KOPT-K1 (cell line): ENCODE data around the gene CNPY2.
"Not testable (repeated sequence)": the region's sequence is repeated elsewhere in the genome, so short reads cannot be mapped to it uniquely, and the experiment has no call there.

Experiments
- H3K27ac ChIP-seq: fragments of 200-600 bp; sonication (generic); 2 replicates; pipeline ENCODE4 v1.5.1; 2016; ENCODE audit warnings: antibody characterized with exemption, mild to moderate bottlenecking, low read depth, low read length; ENCODE audit not compliant: poor library complexity, severe bottlenecking
- H3K36me3 ChIP-seq: fragments of 200-600 bp; sonication (generic); 2 replicates; pipeline ENCODE4 v1.5.1; 2017; ENCODE audit warnings: antibody characterized with exemption, mild to moderate bottlenecking, low read length, moderate library complexity; ENCODE audit not compliant: insufficient read depth
- H3K9me3 ChIP-seq: fragments of 200-600 bp; sonication (generic); 2 replicates; pipeline ENCODE4 v1.5.1; 2017; ENCODE audit warnings: antibody characterized with exemption, low read length, mild to moderate bottlenecking; ENCODE audit not compliant: insufficient read depth, poor library complexity, severe bottlenecking

The CNPY2 gene

DNA sequence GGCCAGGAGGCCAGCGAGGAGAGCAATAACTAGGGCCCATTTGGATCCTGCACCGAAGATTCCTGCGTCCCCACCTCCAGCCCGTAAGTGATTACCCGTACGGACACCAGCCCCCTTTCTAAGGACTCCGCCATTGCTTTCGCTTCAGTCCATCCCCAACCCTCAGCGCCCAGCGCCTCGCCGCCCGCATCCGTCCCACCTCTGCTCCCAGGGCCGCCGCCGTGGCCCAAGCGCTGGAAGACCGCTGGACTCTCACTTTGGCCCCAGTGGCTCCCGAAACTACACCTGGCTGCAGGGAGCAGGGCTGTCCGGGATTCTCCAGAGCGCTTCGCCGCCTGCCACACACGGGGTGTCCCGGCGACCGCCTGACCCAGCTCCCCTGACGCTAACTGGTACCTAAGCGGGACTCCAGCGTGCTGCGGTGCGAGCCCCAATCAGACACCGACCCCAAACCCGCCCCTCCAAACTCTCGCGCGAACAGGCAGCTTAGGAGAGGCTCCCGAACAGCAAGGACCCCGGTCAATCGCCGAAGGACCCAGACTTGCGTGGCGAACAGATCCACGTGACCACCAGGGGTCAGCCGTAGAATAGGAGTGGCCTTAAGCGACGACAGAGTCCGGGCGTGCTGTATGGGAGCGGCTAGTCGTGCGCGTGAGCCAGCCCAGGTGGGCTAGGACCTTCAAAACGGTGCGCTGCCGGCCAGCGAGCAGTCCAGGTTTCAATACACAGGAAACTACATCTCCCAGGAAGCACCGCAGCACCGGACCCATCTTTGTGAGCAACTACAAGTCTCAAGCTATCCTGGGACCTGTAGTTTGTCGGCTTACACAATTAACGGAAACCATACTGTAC is at the start of gene CNPY2:
Gene CNPY2, minus strand, starts transcription at position 367 of the 852 bp plus-strand sequence. CDS start 771 bp downstream, outside the sequence.
- Histone ChIP-seq H3K36me3 (peaks cover 58% of the 10 kb centered on the region), H3K27ac (peak within 1 kb of the TSS; percentile 85), H3K9me3 (no peaks in the 10 kb centered on the region)

DNA sequence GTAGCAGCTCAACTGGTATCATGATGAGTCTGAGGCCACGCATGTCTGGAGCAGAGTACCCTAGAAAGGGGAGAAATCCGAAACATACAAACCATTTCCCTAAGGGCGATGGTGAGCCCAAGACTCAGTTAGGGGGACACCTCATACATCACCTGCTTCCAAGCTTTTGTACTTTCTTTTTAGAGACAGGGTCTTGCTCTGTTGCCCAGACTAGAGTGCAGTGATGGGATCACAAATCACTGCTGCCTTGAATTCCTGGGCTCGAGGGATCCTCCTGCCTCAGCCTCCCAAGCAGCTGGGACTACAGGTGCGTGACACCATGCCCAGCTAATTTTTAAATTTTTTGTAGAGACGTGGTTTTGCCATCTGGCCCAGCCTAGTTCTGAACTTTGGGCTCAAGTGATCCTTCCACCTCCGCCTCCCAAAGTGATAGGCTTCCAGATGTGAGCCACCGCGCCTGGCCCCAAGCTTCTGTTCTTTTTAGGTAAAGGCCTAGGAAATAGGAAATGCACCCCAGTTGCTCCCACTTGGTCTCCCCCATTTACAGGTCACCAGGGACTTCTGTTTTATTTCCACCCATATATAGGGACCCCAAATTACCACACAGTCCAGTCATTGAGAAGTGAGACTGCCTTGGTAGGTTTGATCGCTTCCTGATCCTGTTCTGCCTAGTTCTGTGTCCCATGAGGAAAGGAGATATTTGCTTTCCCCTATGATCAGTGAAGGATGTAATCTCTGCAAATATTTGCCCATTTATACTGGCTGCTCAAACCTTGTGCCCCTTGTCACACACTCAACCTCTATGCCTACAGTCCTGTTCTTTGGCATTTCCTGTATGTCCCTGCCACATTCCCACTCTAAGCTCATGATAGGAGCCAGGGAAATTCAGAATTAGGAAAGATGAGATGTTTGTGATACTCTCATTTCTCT is 46.6 kb upstream of the CNPY2 start, which contains the start of gene APOF:
Gene APOF, minus strand, starts transcription at position 728 of the 930 bp plus-strand sequence. Its CDS starts 112 bp downstream, at position 616.
- no peaks in the 10 kb centered on the region for H3K36me3 ChIP-seq
- no peak within 1 kb of the TSS for H3K27ac ChIP-seq
- no peaks in the 10 kb centered on the region for H3K9me3 ChIP-seq

GRCh38 chr12:56361487-56362129 is 45.8 kb upstream of the CNPY2 start:
- Histone ChIP-seq H3K27ac (no peak overlapping the region), H3K9me3 (no peaks in the 10 kb centered on the region), H3K36me3 (no peaks in the 10 kb centered on the region)

DNA sequence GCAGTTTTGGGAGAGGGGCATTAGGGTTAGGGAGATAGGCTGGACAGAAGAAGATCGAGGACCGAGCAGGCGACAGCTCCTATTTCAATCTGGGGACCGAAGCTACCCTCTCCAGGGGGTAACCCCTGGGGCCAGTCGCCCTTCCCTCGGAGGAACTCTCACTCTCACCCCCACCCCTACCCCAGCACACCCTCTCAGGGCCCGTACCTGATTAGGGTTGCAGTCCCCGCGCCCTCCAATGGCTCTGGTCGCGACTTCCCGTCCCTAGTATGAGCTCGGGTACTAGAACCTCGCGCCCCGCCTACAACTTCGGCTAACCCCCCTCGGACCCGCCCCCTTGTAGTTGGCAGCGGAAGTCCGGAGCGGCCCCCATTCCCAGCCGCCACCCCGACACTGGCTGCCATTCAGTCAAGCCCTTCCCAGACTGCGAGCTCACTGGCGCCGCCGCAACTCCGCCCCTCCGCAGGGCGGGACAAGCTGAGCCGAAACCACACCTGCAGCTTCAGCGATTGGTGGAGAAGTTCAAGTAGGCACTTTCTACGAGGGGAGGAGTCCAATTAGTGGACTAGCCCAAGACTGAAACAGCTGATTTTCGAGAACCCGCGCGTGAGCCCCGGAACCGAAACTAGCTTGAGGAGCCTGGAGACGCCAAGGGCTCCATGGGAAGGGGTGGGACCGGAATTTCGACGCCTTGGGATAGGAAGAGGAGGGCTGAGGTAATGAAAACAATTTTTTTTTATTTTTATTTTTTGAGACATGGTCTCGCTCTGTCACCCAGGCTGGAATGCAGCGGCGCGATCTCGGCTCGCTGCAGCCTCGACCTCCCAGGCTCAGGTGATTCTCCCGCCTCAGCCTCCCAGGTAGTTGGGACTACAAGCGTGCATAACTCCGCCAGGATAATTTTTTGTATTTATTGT is 44.3 kb upstream of the CNPY2 start, which contains the start of gene STAT2:
Gene STAT2, minus strand, starts transcription at position 257 of the 917 bp plus-strand sequence. CDS start 3,536 bp downstream, outside the sequence.
- H3K36me3 ChIP-seq, result peaks cover 13% of the 10 kb centered on the region
- peak within 1 kb of the TSS; percentile 74 for H3K27ac ChIP-seq
- no peaks in the 10 kb centered on the region for H3K9me3 ChIP-seq

DNA sequence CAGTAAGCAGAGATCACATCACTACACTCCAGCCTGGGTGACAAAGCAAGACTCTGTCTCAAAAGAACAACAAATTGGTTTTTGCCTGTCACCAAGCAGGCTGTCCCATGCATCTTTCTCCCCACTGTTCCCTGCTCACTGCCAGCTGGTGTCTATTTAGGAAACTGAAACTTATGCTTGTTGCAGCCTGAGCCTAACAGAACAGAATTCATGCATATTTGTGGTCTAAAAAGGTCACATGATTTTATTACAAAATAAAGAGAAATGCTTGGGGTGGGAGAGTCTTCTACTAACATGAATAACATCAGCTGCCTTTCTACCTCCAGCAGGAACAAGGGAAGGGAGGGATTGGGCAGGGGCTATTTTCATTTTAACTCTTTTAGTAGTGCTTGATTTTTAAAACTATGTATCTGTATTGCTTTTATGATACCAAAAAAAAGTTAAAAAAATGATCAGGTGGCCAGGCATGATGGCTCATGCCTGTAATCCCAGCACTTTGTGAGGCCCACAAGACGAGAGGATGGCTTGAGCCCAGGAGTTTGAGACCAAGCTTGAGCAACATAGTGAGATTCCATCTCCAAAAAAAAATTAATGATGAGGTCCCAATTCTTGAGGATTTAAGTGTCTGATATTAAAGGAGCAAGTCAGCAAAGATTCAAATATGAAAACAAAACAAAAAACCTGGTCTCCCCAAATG is 43.2 kb upstream of the CNPY2 start:
- Histone ChIP-seq H3K9me3 (no peaks in the 10 kb centered on the region), H3K36me3 (peaks cover 24% of the 10 kb centered on the region), H3K27ac (peak overlapping the region; percentile 74)

DNA sequence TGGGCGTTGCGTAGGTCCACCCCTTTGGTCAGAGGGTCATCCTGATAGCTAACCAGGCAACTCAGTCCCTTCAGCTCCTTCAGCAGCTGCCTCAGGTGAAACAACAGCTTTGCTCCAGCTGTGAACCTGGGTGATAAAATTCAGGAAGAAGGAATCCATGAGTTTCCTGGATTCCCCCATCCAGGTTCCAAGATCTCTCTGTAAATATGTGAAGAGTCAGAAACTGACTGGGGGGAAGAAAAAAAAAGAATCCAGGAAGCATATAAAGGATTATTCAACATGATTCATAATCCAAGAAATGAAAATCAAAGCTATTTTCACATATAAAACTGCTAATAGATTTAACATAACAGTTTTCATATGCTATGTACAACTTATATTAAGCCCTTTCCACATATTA is 35.5 kb upstream of the CNPY2 start:
- Histone ChIP-seq H3K36me3 (peaks cover 94% of the 10 kb centered on the region), H3K27ac (no peak overlapping the region), H3K9me3 (no peaks in the 10 kb centered on the region)

DNA sequence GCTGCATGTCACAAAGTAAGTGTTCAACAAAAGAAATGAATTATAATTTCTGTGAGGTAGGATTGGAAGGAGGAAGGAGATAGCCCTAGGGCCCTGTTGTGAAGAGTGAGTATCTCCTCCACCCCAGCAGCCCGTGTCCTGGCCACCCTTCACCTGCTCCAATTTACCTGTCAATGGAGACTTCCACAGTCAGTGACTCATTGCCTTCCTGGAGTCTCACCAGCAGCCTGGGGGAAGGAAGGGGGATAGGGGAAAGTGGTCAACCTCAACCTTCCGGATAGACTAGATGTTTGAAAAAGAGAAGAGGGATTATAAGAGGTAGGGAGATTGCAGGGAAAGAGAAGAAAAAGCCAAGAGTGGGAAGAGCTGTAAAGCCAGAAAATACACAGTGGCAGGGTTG is 34.9 kb upstream of the CNPY2 start:
- no peak overlapping the region for H3K27ac ChIP-seq
- H3K36me3 ChIP-seq, result peaks cover 94% of the 10 kb centered on the region
- no peaks in the 10 kb centered on the region for H3K9me3 ChIP-seq

GRCh38 chr12:56348776-56349175 is 33.0 kb upstream of the CNPY2 start:
- Histone ChIP-seq H3K36me3 (peaks cover 85% of the 10 kb centered on the region), H3K9me3 (no peaks in the 10 kb centered on the region), H3K27ac (no peak overlapping the region)

DNA sequence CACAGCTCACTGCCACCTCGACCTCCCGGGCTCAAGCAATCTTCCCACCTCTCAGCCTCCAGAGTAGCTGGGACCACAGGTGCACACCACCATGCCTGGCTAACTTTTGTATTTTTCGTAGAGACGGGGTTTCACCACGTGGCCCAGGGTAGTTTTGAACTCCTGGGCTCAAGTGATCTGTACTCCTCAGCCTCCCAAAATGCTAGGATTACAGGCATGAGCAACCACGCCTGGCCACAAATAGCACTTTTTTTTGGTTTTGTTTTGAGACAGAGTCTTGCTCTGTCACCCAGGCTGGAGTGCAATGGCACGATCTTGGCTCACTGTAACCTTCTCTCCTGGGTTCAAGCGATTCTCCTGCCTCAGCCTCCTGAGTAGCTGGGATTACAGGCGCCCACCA is 31.5 kb upstream of the CNPY2 start:
- H3K9me3 ChIP-seq, H3K27ac ChIP-seq: not testable (repeated sequence)
- H3K36me3 ChIP-seq, result peaks cover 87% of the 10 kb centered on the region

DNA sequence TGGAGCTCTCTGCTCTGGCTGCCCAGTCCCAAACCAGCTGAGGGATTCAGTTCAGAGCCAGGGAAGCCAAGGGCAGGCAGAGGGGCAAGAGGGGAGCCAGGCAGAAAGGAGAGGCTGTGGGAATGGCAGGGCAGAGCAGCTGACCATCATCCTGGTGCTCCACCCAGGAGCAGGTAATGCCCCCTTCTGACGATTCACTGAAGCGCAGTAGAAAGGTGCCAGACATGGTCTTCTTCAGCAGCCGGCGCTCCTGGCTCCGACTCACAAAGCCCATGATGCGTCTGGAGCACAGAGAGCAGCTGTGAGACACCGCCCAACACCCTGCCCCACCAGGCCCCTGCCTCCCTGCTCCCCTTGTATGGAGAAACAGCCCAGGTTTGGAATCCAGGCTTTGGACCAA is 30.9 kb upstream of the CNPY2 start:
- H3K36me3 ChIP-seq, result peaks cover 85% of the 10 kb centered on the region
- no peak overlapping the region for H3K27ac ChIP-seq
- no peaks in the 10 kb centered on the region for H3K9me3 ChIP-seq

DNA sequence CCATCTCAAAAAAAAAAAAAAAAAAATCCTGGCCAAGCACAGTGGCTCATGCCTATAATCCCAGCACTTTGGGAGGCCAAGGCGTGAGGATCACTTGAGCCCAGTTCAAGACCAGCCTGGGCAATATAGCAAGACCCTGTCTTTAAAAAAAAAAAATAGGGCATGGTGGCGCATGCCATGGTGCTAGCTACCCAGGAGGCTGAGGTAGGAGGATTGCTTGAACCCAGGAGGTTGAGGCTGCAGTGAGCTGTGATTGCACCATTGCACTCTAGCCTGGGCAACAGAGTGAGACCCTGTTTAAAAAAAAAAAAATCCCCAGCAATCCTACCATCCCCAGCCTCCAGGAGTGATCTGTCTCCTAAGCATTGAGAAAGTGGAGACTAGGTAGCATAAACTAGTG is 26.5 kb upstream of the CNPY2 start:
- H3K36me3 ChIP-seq, result peaks cover 48% of the 10 kb centered on the region
- not testable (repeated sequence) for H3K9me3 ChIP-seq, H3K27ac ChIP-seq

- Histone ChIP-seq H3K27ac (no peak overlapping the region), H3K36me3 (peaks cover 41% of the 10 kb centered on the region), H3K9me3 (no peaks in the 10 kb centered on the region)
These were observed 25.8 kb upstream of the CNPY2 start for GRCh38 chr12:56341616-56342015.

- Histone ChIP-seq H3K27ac (peak overlapping the region; percentile 73), H3K36me3 (peaks cover 27% of the 10 kb centered on the region), H3K9me3 (no peaks in the 10 kb centered on the region)
These were observed 23.3 kb upstream of the CNPY2 start for GRCh38 chr12:56339158-56339422.
